K562 treated with DMSO at 1 percent for 24 hours (cell line): ENCODE results near the gene BIRC2. TPM values are rescaled to one million over a fixed set of nuclear protein-coding genes. Genes with fewer than 3 reads are reported as not detected.

Experiments
- total RNA-seq: library from RNA; unstranded; fragments of 300-600 nt; gene quantifications from 2 replicates; pipeline ENCODE4 v1.2.3, GENCODE V29; 2022; ENCODE audit warnings: low read depth; ENCODE audit not compliant: insufficient read depth

The BIRC2 gene
- 20.2 and 24.5 TPM in 2 replicates for total RNA-seq

DNA sequence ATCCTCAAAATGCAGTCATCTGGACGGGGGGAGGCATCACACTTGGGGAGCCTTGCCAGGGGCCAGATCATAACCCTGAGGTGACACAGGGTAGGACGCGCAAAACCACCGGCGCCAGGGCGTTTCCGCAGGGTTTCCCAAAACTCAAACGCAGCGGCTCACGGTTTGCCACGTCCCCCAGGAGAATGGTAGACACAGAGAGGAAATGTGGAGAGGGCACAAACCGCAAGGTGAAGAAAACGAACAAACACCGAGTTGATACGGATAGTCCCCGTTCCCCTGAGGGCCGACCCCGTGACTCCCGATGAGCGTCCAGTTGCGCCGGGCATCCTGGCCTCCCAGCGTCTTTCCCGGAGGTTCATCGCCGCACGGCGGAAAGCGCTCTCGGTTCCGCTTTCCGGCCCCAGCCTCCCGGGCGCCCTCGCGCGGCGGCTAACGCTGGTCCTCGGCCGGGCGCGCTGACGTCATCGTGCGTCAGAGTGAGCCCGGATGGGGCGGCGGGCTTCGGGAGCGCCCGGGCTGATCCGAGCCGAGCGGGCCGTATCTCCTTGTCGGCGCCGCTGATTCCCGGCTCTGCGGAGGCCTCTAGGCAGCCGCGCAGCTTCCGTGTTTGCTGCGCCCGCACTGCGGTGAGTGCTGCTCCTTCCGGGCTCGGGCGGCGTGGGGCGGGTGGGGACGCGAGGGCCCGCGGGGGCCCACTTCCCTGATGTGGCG is at the start of gene BIRC2:
TSS of gene BIRC2 (plus strand) at position 467 of the 714 bp plus-strand sequence. CDS start 2,641 bp downstream, outside the sequence.

DNA sequence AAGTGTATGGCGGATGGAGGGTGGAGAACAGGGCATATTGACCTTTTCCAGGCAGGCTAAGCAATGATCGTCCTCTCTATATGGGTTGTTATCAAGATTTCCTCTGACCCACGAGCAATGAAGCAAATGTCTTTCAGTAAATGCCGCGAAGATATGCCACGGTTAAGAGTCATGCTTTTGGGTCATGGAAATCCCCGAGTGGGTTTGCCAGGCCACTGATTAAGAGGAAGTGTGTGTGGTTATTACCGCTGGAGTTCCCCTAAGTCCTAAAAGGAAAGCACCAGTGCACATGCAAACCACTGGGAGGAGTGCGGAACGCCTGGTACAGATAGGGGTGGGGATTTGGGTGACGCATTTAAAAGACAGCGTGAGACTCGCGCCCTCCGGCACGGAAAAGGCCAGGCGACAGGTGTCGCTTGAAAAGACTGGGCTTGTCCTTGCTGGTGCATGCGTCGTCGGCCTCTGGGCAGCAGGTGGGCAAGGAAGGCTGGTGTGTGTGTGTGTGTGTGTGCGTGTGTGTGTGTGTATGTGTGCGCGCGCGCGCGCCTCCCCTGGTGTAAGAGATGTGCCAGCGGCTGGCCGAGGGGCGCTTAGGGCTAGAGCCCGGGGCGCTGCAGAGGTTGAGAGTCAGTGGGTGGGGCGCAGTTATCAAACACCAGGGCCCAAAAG is 29.8 kb upstream of the BIRC2 start, which contains the start of gene BIRC3:
TSS of gene BIRC3 (plus strand) at position 386 of the 669 bp plus-strand sequence. CDS start 7,026 bp downstream, outside the sequence.

Other genes starting within 250 kb of the BIRC2 start
- not detected in 2 replicates for gene YAP1, start 236.8 kb upstream of the BIRC2 start, total RNA-seq
- gene BIRC3, start 29.7 kb upstream of the BIRC2 start, total RNA-seq: 3.0 and 4.0 TPM in 2 replicates
- gene TMEM123, start 105.6 kb downstream of the BIRC2 start, total RNA-seq: 30.5 and 38.6 TPM in 2 replicates
- not detected in 2 replicates for gene MMP7, start 183.5 kb downstream of the BIRC2 start, total RNA-seq